WTC11 (cell line): ENCODE data around the gene ASIC3. TPM values are rescaled to one million over a fixed set of nuclear protein-coding genes. Genes with fewer than 3 reads are reported as not detected.

ENCODE experiments used
- AR ChIP-seq: fragments of 250-450 bp; sonication (Bioruptor Pico); IDR thresholded peaks from 2 replicates; pipeline ENCODE4 v1.9.0; 2021; ENCODE audit warnings: mild to moderate bottlenecking
- ATF2 ChIP-seq: sonication (generic); formaldehyde crosslinking; IDR thresholded peaks from 2 replicates; pipeline ENCODE4 v1.8.1; 2022; ENCODE audit warnings: low read depth, missing genetic modification reagents, borderline replicate concordance
- CBFB ChIP-seq: sonication (generic); formaldehyde crosslinking; IDR thresholded peaks from 2 replicates; pipeline ENCODE4 v1.8.1; 2022; ENCODE audit warnings: mild to moderate bottlenecking, low read depth, missing genetic modification reagents
- CREB1 ChIP-seq: sonication (generic); formaldehyde crosslinking; IDR thresholded peaks from 2 replicates; pipeline ENCODE4 v1.8.0; 2023; ENCODE audit warnings: mild to moderate bottlenecking, missing genetic modification reagents
- CREM ChIP-seq: sonication (generic); formaldehyde crosslinking; IDR thresholded peaks from 2 replicates; pipeline ENCODE4 v1.8.1; 2022; ENCODE audit warnings: mild to moderate bottlenecking, missing genetic modification reagents, moderate library complexity
- CTCF ChIP-seq: fragments of 200-600 bp; IDR thresholded peaks from 2 replicates; pipeline ENCODE4 v1.8.0; 2022; ENCODE audit warnings: antibody characterized with exemption
- EMX1 ChIP-seq: fragments of 250-450 bp; sonication (Bioruptor Pico); IDR thresholded peaks from 2 replicates; pipeline ENCODE4 v1.8.0; 2021; ENCODE audit warnings: mild to moderate bottlenecking
- ERG ChIP-seq: fragments of 250-450 bp; sonication (Bioruptor Pico); IDR thresholded peaks from 2 replicates; pipeline ENCODE4 v1.8.0; 2021; ENCODE audit warnings: mild to moderate bottlenecking
- ESRRA ChIP-seq: sonication (generic); formaldehyde crosslinking; IDR thresholded peaks from 2 replicates; pipeline ENCODE4 v1.8.1; 2022; ENCODE audit warnings: mild to moderate bottlenecking, missing genetic modification reagents, borderline replicate concordance
- FOXJ3 ChIP-seq: sonication (generic); formaldehyde crosslinking; IDR thresholded peaks from 2 replicates; pipeline ENCODE4 v1.9.0; 2021; ENCODE audit warnings: missing genetic modification reagents, mild to moderate bottlenecking, borderline replicate concordance
- MYBL2 ChIP-seq: sonication (generic); formaldehyde crosslinking; IDR thresholded peaks from 2 replicates; pipeline ENCODE4 v1.8.1; 2023; ENCODE audit warnings: mild to moderate bottlenecking, moderate library complexity, missing genetic modification reagents
- NFE2L1 ChIP-seq: sonication (generic); formaldehyde crosslinking; IDR thresholded peaks from 2 replicates; pipeline ENCODE4 v1.8.1; 2023; ENCODE audit warnings: missing genetic modification reagents
- NFYB ChIP-seq: sonication (generic); formaldehyde crosslinking; conservative IDR thresholded peaks from 2 replicates; pipeline ENCODE4 v1.8.0; 2022; ENCODE audit warnings: low read depth, missing genetic modification reagents
- NR1H2 ChIP-seq: sonication (generic); formaldehyde crosslinking; IDR thresholded peaks from 2 replicates; pipeline ENCODE4 v1.9.0; 2021; ENCODE audit warnings: mild to moderate bottlenecking, moderate library complexity, missing genetic modification reagents
- NR3C1 ChIP-seq: sonication (generic); formaldehyde crosslinking; conservative IDR thresholded peaks from 2 replicates; pipeline ENCODE4 v1.8.1; 2023; ENCODE audit warnings: low read depth, mild to moderate bottlenecking, missing genetic modification reagents
- SP1 ChIP-seq: sonication (generic); formaldehyde crosslinking; conservative IDR thresholded peaks from 2 replicates; pipeline ENCODE4 v1.8.1; 2022; ENCODE audit warnings: missing genetic modification reagents
- TEAD1 ChIP-seq: sonication (generic); formaldehyde crosslinking; IDR thresholded peaks from 2 replicates; pipeline ENCODE4 v1.8.0; 2022; ENCODE audit warnings: mild to moderate bottlenecking, missing genetic modification reagents
- ZBTB21 ChIP-seq: sonication (generic); formaldehyde crosslinking; IDR thresholded peaks from 2 replicates; pipeline ENCODE4 v1.8.1; 2023; ENCODE audit warnings: mild to moderate bottlenecking, missing genetic modification reagents, borderline replicate concordance
- ZNF138 ChIP-seq: sonication (generic); formaldehyde crosslinking; conservative IDR thresholded peaks from 2 replicates; pipeline ENCODE4 v1.8.1; 2022; ENCODE audit warnings: mild to moderate bottlenecking, moderate library complexity, missing genetic modification reagents
- ZNF281 ChIP-seq: sonication (generic); formaldehyde crosslinking; IDR thresholded peaks from 2 replicates; pipeline ENCODE4 v1.8.0; 2023; ENCODE audit warnings: mild to moderate bottlenecking, missing genetic modification reagents
- ZNF416 ChIP-seq: fragments of 250-450 bp; sonication (Bioruptor Pico); IDR thresholded peaks from 2 replicates; pipeline ENCODE4 v1.9.0; 2021; ENCODE audit warnings: mild to moderate bottlenecking, inconsistent platforms
- ZNF512 ChIP-seq: sonication (generic); formaldehyde crosslinking; IDR thresholded peaks from 2 replicates; pipeline ENCODE4 v1.8.1; 2022; ENCODE audit warnings: missing genetic modification reagents, borderline replicate concordance
- ZNF532 ChIP-seq: fragments of 250-450 bp; sonication (Bioruptor Pico); IDR thresholded peaks from 2 replicates; pipeline ENCODE4 v1.9.0; 2021; ENCODE audit warnings: mild to moderate bottlenecking, borderline replicate concordance
- total RNA-seq: library from RNA; stranded (reverse); gene quantifications from 3 replicates; pipeline ENCODE4 v1.2.3, GENCODE V29; 2021

Gene ASIC3
- total RNA-seq, 1 experiment from 2014 or later = 5.5 TPM

GRCh38 chr7:151018421-151019129 is 29.8 kb upstream of the ASIC3 start (continued):
- TF ChIP-seq ZNF532 = peak; percentile 79; the same call in 1 of the 2 replicates
- TF ChIP-seq ZNF138 (CRISPR knock-in tag) = no peak
- TF ChIP-seq ZNF281 = peak; percentile 99
- peak; percentile 99 for TF ChIP-seq TEAD1 (CRISPR knock-in tag)
- peak; percentile 98 for TF ChIP-seq ESRRA (CRISPR knock-in tag)
- peak; percentile 92 for TF ChIP-seq SP1 (CRISPR knock-in tag)
- no peak for TF ChIP-seq NR3C1
- no peak for TF ChIP-seq CBFB (CRISPR knock-in tag)
- 0 out of 2 replicates have a peak, but pooled peaks have one; percentile 74 for TF ChIP-seq ZNF512
- peak; percentile 74 for TF ChIP-seq NFYB
- no peak for TF ChIP-seq AR (CRISPR knock-in tag)
- peak; percentile 94 for TF ChIP-seq CREM
- peak; percentile 96 for TF ChIP-seq CREB1
- 0 out of 2 replicates have a peak, but pooled peaks have one; percentile 41 for TF ChIP-seq ZNF416 (CRISPR knock-in tag)
- peak; percentile 98 for TF ChIP-seq MYBL2 (CRISPR knock-in tag)
- TF ChIP-seq CTCF = no peak
- peak; percentile 84; the same call in 1 of the 2 replicates for TF ChIP-seq ATF2 (CRISPR knock-in tag)
- TF ChIP-seq ERG (CRISPR knock-in tag) = no peak; the same call in 1 of the 2 replicates
- TF ChIP-seq NFE2L1 (CRISPR knock-in tag) = peak; percentile 99
- TF ChIP-seq NR1H2 (CRISPR knock-in tag) = peak; percentile 97
- TF ChIP-seq FOXJ3 (CRISPR knock-in tag) = peak; percentile 96
- TF ChIP-seq EMX1 = no peak
- no peak for TF ChIP-seq ZBTB21 (CRISPR knock-in tag)
